Panc1 (cell line): ENCODE data around the gene PIK3AP1. TPM values are rescaled to one million over a fixed set of nuclear protein-coding genes. Genes with fewer than 3 reads are reported as not detected.

Source experiments
- ATAC-seq: fragments of 200-7000 bp; cut with Tn5 transposase; 2 replicates; pipeline ENCODE4 v1.9.1; 2020; ENCODE audit warnings: mild to moderate bottlenecking, moderate library complexity
- BruUV-seq: library from RNA; stranded (reverse); fragments of 400-500 nt; replicated peaks from 2 replicates; lab custom pipeline; 2021; lab: Mats Ljungman, UMichigan
- CTCF ChIA-PET: fragments of 300-600 bp; sonication (Branson Sonifier 250); formaldehyde crosslinking; loops from one replicate; lab custom pipeline; 2022; ENCODE audit warnings: antibody characterized with exemption; lab: Charles Lee
- POLR2A ChIA-PET: fragments of 300-600 bp; sonication (Branson Sonifier 250); formaldehyde crosslinking; loops from one replicate; lab custom pipeline; 2022; ENCODE audit warnings: antibody characterized with exemption; lab: Charles Lee
- DNase-seq: peaks from one replicate; pipeline ENCODE4 v3.0.0-alpha.2; 2010; ENCODE audit warnings: low read depth, low spot score
- H3K27ac ChIP-seq: 2 replicates; pipeline ENCODE4 v1.5.1; 2011; ENCODE audit warnings: mild to moderate bottlenecking, low read length, inconsistent platforms
- H3K27me3 ChIP-seq: fragments of 200-500 bp; sonication (Bioruptor generic); 2 replicates; pipeline ENCODE4 v1.6.0; 2014; ENCODE audit warnings: low read length, inconsistent platforms; ENCODE audit not compliant: control insufficient read depth, insufficient read depth
- H3K36me3 ChIP-seq: fragments of 200-500 bp; sonication (Bioruptor generic); 2 replicates; pipeline ENCODE4 v1.5.1; 2014; ENCODE audit warnings: inconsistent platforms, mild to moderate bottlenecking, low read length, moderate library complexity; ENCODE audit not compliant: control insufficient read depth, insufficient read depth
- H3K4me1 ChIP-seq: 2 replicates; pipeline ENCODE4 v1.5.1; 2011; ENCODE audit warnings: inconsistent platforms, mild to moderate bottlenecking, low read length, moderate library complexity; ENCODE audit not compliant: control insufficient read depth, insufficient read depth
- H3K4me3 ChIP-seq, 2 experiments: 2 replicates each; pipeline ENCODE4 v1.5.1; 2011 to 2012; ENCODE audit warnings: low read depth in 2 of 2, low read length in 2 of 2, mild to moderate bottlenecking in 2 of 2, inconsistent platforms in 1 of 2, moderate library complexity in 1 of 2
- H3K9me3 ChIP-seq: fragments of 200-500 bp; sonication (Bioruptor generic); 2 replicates; pipeline ENCODE4 v1.5.1; 2014; ENCODE audit warnings: low read depth, mild to moderate bottlenecking, inconsistent platforms, low read length, moderate library complexity; ENCODE audit not compliant: control insufficient read depth, insufficient read depth
- POLR2AphosphoS5 ChIP-seq: IDR thresholded peaks from 2 replicates; pipeline ENCODE4 v1.6.1; 2012; ENCODE audit warnings: mild to moderate bottlenecking, low read depth, low read length, moderate library complexity
- SIN3A ChIP-seq: IDR thresholded peaks from 2 replicates; pipeline ENCODE4 v1.6.1; 2012; ENCODE audit warnings: low read depth, mild to moderate bottlenecking, low read length, moderate library complexity, borderline replicate concordance; ENCODE audit not compliant: insufficient read depth
- TCF7L2 ChIP-seq: IDR thresholded peaks from 2 replicates; pipeline ENCODE4 v1.6.1; 2011; ENCODE audit warnings: mild to moderate bottlenecking, low read depth, low read length, inconsistent platforms
- in situ Hi-C: cut with HindIII; loops from 2 replicates; pipeline ENCODE4 v1.10.0; 2016; ENCODE audit warnings: low sequenced_read_pairs, low pct_unique_long_range_greater_than_20kb
- intact Hi-C: fragments of 100-400 bp; cut with micrococcal nuclease; formaldehyde crosslinking; loops from one replicate; pipeline ENCODE4 v1.10.0; 2022; ENCODE audit not compliant: unreplicated experiment
- total RNA-seq: library from RNA; stranded (reverse); gene quantifications from one replicate; pipeline ENCODE4 v1.2.1, GENCODE V29; 2021; ENCODE audit not compliant: unreplicated experiment
- TF ChIP-seq, protein P1 (sequence below), 2 experiments: IDR thresholded peaks; 2 replicates each; pipeline ENCODE4 v1.6.1; 2011 to 2012; ENCODE audit warnings: low read depth in 2 of 2, control low read depth in 1 of 2, low read length in 1 of 2, mild to moderate bottlenecking in 1 of 2, moderate library complexity in 1 of 2; ENCODE audit not compliant: insufficient read depth in 1 of 2
- TF ChIP-seq, protein P2 (sequence below): fragments of 450-650 bp; IDR thresholded peaks from 2 replicates; pipeline ENCODE4 v1.5.1; 2017; ENCODE audit warnings: mild to moderate bottlenecking

PIK3AP1 gene
- total RNA-seq, 1 experiment from 2014 or later: 2.6 TPM

DNA sequence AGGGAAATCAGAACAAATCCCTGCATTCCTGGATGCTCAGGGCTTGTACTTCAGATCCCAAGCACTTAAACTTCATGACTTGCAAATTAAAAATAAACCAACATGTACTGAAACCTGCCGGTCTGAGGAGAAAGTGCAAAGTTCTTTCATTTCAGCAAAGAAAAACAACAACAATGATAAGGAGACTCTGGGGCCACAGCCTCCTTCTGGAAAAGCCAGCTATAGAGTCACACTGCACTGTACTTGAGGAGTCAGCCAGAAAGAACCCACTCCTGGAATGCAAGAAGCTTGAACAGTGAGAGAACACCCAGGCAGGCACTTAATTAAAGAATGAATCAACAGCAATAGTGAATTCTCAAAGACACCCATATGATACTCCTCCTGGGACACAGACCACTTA lies 83.8 kb downstream of the PIK3AP1 start:
- CTCF ChIA-PET: interaction anchor here (0.5 kb wide), 1 partner anchor 110 kb away, joined by 4 read pairs; no protein-coding TSS in a partner anchor
- intact Hi-C loops: no loop called here
- H3K4me1 ChIP-seq: no peaks in the 10 kb centered on the region
- DNase-seq (no peak), ATAC-seq (no peak)
- no peaks in the 10 kb centered on the region for H3K36me3 ChIP-seq
- no peak overlapping the region for H3K4me3 ChIP-seq
- POLR2A ChIA-PET: no interaction called here
- in situ Hi-C loops: no loop called here
- no peak overlapping the region for H3K27ac ChIP-seq
- H3K9me3 ChIP-seq: no peaks in the 10 kb centered on the region
- TF ChIP-seq SIN3A (no peak), TCF7L2 (no peak), POLR2AphosphoS5 (no peak)
- TF ChIP-seq, protein P1, sequence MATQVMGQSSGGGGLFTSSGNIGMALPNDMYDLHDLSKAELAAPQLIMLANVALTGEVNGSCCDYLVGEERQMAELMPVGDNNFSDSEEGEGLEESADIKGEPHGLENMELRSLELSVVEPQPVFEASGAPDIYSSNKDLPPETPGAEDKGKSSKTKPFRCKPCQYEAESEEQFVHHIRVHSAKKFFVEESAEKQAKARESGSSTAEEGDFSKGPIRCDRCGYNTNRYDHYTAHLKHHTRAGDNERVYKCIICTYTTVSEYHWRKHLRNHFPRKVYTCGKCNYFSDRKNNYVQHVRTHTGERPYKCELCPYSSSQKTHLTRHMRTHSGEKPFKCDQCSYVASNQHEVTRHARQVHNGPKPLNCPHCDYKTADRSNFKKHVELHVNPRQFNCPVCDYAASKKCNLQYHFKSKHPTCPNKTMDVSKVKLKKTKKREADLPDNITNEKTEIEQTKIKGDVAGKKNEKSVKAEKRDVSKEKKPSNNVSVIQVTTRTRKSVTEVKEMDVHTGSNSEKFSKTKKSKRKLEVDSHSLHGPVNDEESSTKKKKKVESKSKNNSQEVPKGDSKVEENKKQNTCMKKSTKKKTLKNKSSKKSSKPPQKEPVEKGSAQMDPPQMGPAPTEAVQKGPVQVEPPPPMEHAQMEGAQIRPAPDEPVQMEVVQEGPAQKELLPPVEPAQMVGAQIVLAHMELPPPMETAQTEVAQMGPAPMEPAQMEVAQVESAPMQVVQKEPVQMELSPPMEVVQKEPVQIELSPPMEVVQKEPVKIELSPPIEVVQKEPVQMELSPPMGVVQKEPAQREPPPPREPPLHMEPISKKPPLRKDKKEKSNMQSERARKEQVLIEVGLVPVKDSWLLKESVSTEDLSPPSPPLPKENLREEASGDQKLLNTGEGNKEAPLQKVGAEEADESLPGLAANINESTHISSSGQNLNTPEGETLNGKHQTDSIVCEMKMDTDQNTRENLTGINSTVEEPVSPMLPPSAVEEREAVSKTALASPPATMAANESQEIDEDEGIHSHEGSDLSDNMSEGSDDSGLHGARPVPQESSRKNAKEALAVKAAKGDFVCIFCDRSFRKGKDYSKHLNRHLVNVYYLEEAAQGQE (IDR thresholded peaks at IDR 0.05; ENCODE audit: insufficient read depth in 1 of 2, low read depth in 2 of 2, low read length in 1 of 2): no peak
- TF ChIP-seq, protein P2, sequence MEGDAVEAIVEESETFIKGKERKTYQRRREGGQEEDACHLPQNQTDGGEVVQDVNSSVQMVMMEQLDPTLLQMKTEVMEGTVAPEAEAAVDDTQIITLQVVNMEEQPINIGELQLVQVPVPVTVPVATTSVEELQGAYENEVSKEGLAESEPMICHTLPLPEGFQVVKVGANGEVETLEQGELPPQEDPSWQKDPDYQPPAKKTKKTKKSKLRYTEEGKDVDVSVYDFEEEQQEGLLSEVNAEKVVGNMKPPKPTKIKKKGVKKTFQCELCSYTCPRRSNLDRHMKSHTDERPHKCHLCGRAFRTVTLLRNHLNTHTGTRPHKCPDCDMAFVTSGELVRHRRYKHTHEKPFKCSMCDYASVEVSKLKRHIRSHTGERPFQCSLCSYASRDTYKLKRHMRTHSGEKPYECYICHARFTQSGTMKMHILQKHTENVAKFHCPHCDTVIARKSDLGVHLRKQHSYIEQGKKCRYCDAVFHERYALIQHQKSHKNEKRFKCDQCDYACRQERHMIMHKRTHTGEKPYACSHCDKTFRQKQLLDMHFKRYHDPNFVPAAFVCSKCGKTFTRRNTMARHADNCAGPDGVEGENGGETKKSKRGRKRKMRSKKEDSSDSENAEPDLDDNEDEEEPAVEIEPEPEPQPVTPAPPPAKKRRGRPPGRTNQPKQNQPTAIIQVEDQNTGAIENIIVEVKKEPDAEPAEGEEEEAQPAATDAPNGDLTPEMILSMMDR: no peak
- BruUV-seq: no TSS peak
- no peaks in the 10 kb centered on the region for H3K27me3 ChIP-seq

DNA sequence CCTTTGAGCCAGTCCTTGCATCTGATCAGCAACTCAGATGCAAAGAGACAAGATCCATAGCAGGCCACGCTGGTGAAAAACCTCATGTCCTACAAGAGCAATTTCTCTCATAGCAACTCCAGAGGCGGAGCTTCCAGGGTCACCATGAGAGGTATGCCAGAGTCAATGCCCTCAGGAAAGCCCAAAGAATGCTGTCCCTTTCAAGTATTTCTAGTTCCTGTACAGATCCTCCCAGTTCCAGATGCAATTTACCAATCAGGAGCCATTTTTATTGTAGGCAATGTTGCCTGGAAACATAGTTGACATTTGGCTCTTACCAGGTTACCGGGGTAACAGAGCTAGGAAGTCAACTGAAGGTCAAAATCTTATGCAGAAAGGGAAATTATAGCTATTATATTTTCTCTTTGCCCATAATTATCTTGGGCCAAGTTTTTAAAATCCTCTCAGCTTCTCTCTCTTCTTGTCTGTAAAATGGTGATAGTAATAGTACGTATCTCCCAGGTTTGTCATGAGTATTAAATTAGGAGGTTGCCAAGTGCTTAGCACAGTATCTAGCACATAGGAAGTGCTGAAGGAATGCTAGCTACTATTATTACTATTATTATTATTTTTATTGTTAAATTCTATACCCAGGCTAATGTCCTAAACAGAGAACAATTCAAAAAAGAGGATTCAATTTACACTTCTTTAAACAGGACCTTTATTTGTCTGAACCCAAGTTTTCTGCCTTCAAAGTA lies 87.2 kb downstream of the PIK3AP1 start:
- POLR2A ChIA-PET: no interaction called here

More for the DNA sequence above, 87.2 kb downstream of the PIK3AP1 start:
- H3K9me3 ChIP-seq: no peaks in the 10 kb centered on the region
- no peak for DNase-seq
- intact Hi-C loops (no loop called here), in situ Hi-C loops (no loop called here)
- CTCF ChIA-PET: no interaction called here
- H3K4me3 ChIP-seq: no peak overlapping the region
- no peaks in the 10 kb centered on the region for H3K4me1 ChIP-seq
- no TSS peak for BruUV-seq
- no peak overlapping the region for H3K27ac ChIP-seq
- H3K36me3 ChIP-seq: no peaks in the 10 kb centered on the region
- TF ChIP-seq, protein P2: no peak
- TF ChIP-seq SIN3A: no peak
- no peak for TF ChIP-seq TCF7L2
- no peak for TF ChIP-seq POLR2AphosphoS5
- TF ChIP-seq, protein P1 (IDR thresholded peaks at IDR 0.05; ENCODE audit: insufficient read depth in 1 of 2, low read depth in 2 of 2, low read length in 1 of 2): no peak
- ATAC-seq: no peak
- H3K27me3 ChIP-seq: no peaks in the 10 kb centered on the region
